SU-DHL-6 (cell line): ENCODE results near the gene CCDC187.

Experiments
- H2AFZ ChIP-seq: fragments of 200-600 bp; sonication (generic); 2 replicates; pipeline ENCODE4 v1.6.1; 2014; ENCODE audit warnings: low read depth, mild to moderate bottlenecking, moderate library complexity, mixed read lengths, antibody characterized with exemption, low read length; ENCODE audit not compliant: severe bottlenecking
- H3F3A ChIP-seq: fragments of 200-600 bp; shearing (Covaris generic); 2 replicates; pipeline ENCODE4 v1.6.0; 2016; ENCODE audit warnings: antibody characterized with exemption, mild to moderate bottlenecking; ENCODE audit not compliant: insufficient read depth
- H3K27ac ChIP-seq: fragments of 200-600 bp; sonication (generic); 2 replicates; pipeline ENCODE4 v1.5.1; 2016; ENCODE audit warnings: low read depth, mild to moderate bottlenecking, low read length, moderate library complexity, mixed read lengths
- H3K27me3 ChIP-seq: fragments of 200-600 bp; sonication (generic), shearing (Covaris generic); 2 replicates; pipeline ENCODE4 v1.6.0; 2014; ENCODE audit warnings: mild to moderate bottlenecking, low read length
- H3K36me3 ChIP-seq: fragments of 200-600 bp; sonication (generic); 2 replicates; pipeline ENCODE4 v1.6.1; 2014; ENCODE audit warnings: mild to moderate bottlenecking, low read length, mixed read lengths
- H3K4me2 ChIP-seq: fragments of 300-600, 200-600 bp; shearing (Covaris generic), sonication (generic); 2 replicates; pipeline ENCODE4 v1.6.0; 2014; ENCODE audit warnings: low read length, low read depth, mild to moderate bottlenecking; ENCODE audit not compliant: poor library complexity, severe bottlenecking
- H3K4me3 ChIP-seq: fragments of 200-600 bp; sonication (generic); 2 replicates; pipeline ENCODE4 v1.5.1; 2014; ENCODE audit warnings: antibody characterized with exemption, low read length, mild to moderate bottlenecking, mixed read lengths; ENCODE audit not compliant: insufficient read depth, poor library complexity, severe bottlenecking
- H3K79me2 ChIP-seq: fragments of 200-600 bp; sonication (generic); 2 replicates; pipeline ENCODE4 v1.6.1; 2014; ENCODE audit warnings: mild to moderate bottlenecking, low read length, moderate library complexity; ENCODE audit not compliant: insufficient read depth
- H3K9ac ChIP-seq: fragments of 200-600 bp; sonication (generic); 2 replicates; pipeline ENCODE4 v1.7.0; 2014; ENCODE audit warnings: mild to moderate bottlenecking, low read length
- H3K9me2 ChIP-seq: fragments of 200-600 bp; sonication (generic); replicated peaks from 2 replicates; pipeline ENCODE4 v1.6.1; 2014; ENCODE audit warnings: low read length; ENCODE audit not compliant: insufficient read depth
- H3K9me3 ChIP-seq: fragments of 200-600 bp; sonication (generic); 2 replicates; pipeline ENCODE4 v1.6.1; 2014; ENCODE audit warnings: low read length, mixed read lengths; ENCODE audit not compliant: insufficient read depth
- H4K20me1 ChIP-seq: fragments of 200-600 bp; sonication (generic); 2 replicates; pipeline ENCODE4 v1.6.1; 2014; ENCODE audit warnings: low read depth, mild to moderate bottlenecking, antibody characterized with exemption, low read length, moderate library complexity, mixed read lengths
- EZH2phosphoT487 ChIP-seq: fragments of 200-600 bp; sonication (generic), shearing (Covaris generic); conservative IDR thresholded peaks from 2 replicates; pipeline ENCODE4 v1.6.1; 2018; ENCODE audit warnings: mild to moderate bottlenecking, antibody characterized with exemption, low read length, moderate library complexity, mixed read lengths
- TF ChIP-seq, protein P1 (sequence below): fragments of 200-600 bp; sonication (generic); IDR thresholded peaks from one replicate; pipeline ENCODE4 v1.5.1; 2017; ENCODE audit warnings: antibody characterized with exemption, mild to moderate bottlenecking, low read length, moderate library complexity; ENCODE audit not compliant: insufficient read depth, poor library complexity, severe bottlenecking

CCDC187 gene

DNA sequence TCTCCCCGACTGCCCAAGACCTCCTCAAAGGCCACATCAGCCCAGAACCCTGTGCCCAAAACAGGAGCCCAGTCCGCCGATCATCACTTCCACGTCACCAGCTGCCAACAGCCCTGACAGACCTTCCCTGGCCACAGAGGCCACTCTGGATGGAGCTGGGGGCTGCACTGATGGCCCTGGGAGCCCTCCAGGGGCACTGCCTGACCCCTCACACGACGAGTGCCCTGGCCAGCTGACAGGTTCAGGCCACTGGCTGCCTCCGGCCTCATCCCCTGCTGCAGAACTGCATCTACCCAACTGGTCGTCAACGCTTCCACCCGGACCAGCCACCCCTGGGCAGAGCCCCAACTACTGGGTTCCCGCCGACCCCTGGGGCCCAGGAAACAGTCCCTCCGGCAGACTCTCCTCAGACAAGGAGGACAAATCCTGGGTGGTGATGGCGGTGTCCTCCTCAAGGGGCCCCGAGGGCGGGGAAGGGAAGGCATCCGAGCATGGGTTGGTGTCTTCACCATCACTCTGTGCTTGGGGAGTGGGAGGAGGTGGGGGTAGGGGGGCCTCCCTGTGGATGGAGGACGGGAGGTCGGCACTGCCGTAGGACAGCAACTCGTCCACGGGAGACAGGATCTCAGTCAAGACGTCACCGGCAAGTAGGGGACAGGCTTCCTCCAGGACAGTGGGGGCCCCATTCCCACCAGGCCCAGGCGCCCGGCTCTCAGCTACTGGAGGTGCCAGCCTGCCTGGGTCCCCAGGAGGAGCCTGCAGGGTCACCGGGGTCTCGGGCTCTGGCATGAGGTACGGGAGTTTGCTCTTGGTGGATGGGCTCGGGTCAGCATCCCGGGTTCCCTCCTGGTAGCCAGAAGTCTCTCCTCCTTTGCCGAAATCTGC lies 50.4 kb downstream of the CCDC187 start:
- Histone ChIP-seq H3K27ac (no peak overlapping the region), H3K4me3 (no peak overlapping the region), H2AFZ (no peak overlapping the region), H3F3A (no peaks in the 10 kb centered on the region), H3K27me3 (no peaks in the 10 kb centered on the region), H3K9me2 (no peaks in the 10 kb centered on the region), H3K9me3 (no peaks in the 10 kb centered on the region), H3K79me2 (no peaks in the 10 kb centered on the region), H3K9ac (no peak overlapping the region), H3K4me2 (no peak overlapping the region), H4K20me1 (no peaks in the 10 kb centered on the region), H3K36me3 (no peaks in the 10 kb centered on the region)
- TF ChIP-seq, protein P1, sequence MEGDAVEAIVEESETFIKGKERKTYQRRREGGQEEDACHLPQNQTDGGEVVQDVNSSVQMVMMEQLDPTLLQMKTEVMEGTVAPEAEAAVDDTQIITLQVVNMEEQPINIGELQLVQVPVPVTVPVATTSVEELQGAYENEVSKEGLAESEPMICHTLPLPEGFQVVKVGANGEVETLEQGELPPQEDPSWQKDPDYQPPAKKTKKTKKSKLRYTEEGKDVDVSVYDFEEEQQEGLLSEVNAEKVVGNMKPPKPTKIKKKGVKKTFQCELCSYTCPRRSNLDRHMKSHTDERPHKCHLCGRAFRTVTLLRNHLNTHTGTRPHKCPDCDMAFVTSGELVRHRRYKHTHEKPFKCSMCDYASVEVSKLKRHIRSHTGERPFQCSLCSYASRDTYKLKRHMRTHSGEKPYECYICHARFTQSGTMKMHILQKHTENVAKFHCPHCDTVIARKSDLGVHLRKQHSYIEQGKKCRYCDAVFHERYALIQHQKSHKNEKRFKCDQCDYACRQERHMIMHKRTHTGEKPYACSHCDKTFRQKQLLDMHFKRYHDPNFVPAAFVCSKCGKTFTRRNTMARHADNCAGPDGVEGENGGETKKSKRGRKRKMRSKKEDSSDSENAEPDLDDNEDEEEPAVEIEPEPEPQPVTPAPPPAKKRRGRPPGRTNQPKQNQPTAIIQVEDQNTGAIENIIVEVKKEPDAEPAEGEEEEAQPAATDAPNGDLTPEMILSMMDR = no peak
- TF ChIP-seq EZH2phosphoT487 = no peak

DNA sequence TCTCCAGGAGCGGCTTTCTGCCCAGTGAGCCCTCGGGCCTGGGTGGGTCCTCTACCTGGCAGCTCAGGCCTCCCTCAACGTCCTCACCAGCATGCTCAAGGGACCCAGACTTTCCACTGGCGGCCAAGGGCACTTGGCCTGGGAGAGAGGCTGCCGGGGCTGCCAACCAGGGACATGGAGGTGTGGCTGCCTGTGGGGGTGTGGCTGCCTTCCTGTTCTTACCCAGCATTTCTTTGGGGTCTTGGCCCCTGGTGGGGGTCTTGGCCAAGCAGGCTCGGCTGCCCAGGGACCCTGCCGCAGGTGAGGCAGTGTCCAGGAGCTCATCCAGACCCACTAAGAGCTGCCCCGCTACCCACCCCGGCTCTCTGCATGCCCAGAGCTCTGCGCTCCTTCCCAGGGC lies 51.0 kb downstream of the CCDC187 start:
- Histone ChIP-seq H3K79me2 (no peaks in the 10 kb centered on the region), H3K27me3 (no peaks in the 10 kb centered on the region), H4K20me1 (no peaks in the 10 kb centered on the region), H2AFZ (no peak overlapping the region), H3K9ac (no peak overlapping the region), H3F3A (no peaks in the 10 kb centered on the region), H3K4me3 (no peak overlapping the region), H3K27ac (no peak overlapping the region), H3K9me2 (no peaks in the 10 kb centered on the region), H3K9me3 (no peaks in the 10 kb centered on the region), H3K4me2 (no peak overlapping the region), H3K36me3 (no peaks in the 10 kb centered on the region)
- TF ChIP-seq, protein P1 = no peak

DNA sequence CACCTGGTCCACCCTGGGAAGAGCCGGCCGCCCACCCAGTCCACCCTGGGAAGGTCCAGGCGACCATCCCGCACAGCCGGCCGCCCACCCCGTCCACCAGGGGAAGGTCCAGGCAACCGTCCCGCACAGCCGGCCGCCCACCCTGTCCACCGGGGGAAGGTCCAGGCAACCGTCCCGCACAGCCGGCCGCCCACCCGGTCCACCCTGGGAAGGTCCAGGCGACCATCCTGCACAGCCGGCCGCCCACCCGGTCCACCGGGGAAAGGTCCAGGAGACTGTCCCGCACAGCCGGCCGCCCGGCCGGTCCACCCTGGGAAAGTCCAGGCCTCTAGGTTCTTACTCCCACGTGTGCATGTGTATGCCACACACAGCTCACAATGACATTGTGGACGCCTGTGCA lies 51.6 kb downstream of the CCDC187 start:
- Histone ChIP-seq H3K36me3 (no peaks in the 10 kb centered on the region), H3F3A (no peaks in the 10 kb centered on the region), H3K9me2 (no peaks in the 10 kb centered on the region), H3K4me2 (no peak overlapping the region), H2AFZ (no peak overlapping the region), H3K79me2 (no peaks in the 10 kb centered on the region), H3K27ac (no peak overlapping the region), H3K27me3 (no peaks in the 10 kb centered on the region), H3K4me3 (no peak overlapping the region), H3K9ac (no peak overlapping the region), H4K20me1 (no peaks in the 10 kb centered on the region), H3K9me3 (no peaks in the 10 kb centered on the region)
- TF ChIP-seq, protein P1 = no peak
- no peak for TF ChIP-seq EZH2phosphoT487
